Glomerular endothelial cell (primary cell): ENCODE measurements around the gene JADE2. TPM values are rescaled to one million over a fixed set of nuclear protein-coding genes. Genes with fewer than 3 reads are reported as not detected.
"Not testable (repeated sequence)": the region's sequence is repeated elsewhere in the genome, so short reads cannot be mapped to it uniquely, and the experiment has no call there.

ENCODE experiments used
- DNase-seq: peaks from one replicate; pipeline ENCODE4 v3.0.0-alpha.2; 2011; ENCODE audit warnings: low read depth, low spot score; ENCODE audit errors: extremely low read depth
- total RNA-seq: library from RNA; depleted of rRNA; stranded (reverse); fragments of >200 nt; gene quantifications from 2 replicates; pipeline ENCODE4 v1.2.3, GENCODE V29; 2015

The JADE2 gene
- total RNA-seq, 1 donor from 2014 or later = 24.7 TPM

DNA sequence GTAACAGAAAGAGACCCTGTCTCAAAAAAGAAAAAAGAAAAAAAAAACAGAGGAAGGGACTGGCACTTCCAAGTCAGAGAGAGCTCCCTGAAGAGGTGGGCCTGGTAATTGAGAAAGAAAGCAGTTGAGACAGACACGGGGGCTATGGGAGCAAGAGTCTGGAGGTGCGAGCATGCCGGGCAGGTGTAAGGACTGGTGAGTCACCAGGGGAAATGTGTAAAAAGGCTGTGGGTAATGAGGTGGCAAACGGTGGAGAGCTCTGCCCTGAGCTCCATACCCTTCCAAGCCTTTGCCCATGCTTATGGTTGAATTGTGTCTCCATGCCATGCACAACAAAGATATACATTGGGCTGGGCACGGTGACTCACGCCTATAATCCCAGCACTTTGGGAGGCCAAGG lies 18.0 kb upstream of the JADE2 start:
- DNase-seq = no peak

DNA sequence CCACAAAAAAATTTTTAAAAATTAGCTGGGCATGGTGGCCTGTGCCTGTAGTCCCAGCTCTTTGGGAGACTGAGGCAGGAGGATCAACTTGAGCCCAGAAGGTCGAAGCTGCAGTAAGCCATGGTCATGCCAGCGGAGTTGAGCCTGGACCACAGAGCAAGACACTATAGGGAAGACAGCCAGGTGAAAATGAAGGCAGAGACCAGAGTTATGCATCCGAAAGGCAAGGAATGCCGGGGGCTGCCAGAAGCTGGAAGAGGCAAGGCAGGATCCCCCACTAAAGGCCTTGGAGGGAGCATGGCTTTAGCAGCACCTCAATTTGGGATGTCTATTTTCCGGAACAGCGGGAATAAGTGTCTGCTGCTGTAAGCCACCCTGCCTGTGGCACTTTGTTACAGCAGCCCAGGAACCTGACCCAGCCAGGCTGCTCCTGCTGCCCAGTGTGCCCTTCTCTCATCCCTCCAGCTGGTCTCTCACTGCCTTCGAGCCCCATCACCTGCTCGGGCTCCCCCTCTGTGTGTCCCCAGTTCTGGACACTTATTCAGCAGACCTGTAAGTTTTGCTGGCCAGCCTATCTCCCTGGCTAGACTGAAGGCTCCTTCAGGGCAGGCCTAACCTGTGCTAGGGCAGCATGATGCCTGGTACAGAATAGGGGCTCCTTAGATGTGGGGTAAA lies 16.8 kb upstream of the JADE2 start:
- DNase-seq = no peak

DNA sequence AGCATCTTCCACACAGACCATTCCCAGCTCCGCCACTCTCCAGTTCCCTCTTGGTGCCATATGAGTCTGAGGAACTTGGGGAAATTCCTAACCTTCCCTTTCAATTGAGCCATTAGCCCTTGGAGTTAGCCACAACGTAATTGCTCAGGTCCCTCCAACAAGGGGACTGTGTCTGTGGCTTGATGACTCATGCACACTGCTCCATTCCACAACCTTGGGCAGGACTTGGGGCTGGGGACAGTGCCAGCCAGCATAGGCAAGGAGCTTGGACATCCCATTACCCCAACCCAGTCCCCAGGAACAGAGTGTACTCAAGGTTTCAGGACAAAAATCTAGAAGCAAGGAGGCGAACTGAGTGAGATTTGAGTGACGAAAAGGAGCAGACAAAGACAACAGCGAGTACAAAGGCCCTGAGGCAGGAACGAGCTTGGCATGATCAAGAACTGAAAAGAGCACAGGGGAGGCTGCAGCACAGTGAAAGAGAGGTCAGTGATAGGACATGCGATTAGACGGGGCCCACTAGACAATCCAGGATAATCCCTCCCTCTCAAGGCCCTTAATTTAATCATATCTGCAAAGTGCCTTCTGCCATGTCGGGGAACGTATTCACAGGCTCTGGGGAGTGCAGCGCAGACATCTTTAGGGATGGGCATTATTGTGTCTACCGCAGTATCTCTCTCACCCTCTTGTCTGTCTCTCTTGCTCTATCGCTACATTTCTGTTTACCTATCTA lies 16.0 kb upstream of the JADE2 start:
- DNase-seq = no peak

DNA sequence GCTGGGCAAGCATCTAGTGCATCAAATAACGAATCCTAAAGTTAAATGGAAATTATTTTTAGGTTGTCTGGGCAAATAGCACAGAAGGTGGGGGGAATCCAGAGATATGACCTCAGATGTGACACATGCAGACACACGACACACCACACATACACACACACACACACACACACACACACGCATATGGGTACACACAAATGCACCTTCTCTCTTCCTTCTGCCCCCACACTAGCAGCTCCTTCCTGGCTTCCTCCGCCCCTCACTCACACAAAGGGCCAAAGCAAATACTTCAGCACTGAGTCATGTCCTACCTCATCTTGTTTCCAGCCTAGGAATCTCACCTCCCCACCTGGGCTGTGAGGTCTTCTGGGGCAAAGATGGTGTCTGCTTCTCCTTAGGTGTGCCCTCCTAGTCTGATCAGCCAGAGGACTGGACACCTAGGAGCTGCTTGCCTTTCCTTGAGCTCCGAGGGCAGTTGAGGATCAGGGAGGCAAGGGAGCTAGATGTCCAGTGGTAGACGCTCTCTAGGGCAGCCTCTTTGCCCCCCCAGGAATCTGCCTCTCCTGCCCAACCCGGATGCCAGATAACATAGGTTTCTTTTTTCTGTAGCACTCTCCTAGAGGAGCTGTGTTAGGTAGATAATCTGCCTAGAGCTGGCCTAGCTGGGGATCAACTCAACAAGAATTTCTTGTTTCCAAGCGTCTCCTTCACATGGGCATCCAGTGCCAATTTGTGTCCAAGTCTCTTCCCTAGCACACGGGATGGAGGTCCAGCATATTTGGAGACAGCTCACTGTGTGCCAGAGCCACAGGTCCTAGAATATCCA lies 14.3 kb upstream of the JADE2 start:
- DNase-seq = no peak

DNA sequence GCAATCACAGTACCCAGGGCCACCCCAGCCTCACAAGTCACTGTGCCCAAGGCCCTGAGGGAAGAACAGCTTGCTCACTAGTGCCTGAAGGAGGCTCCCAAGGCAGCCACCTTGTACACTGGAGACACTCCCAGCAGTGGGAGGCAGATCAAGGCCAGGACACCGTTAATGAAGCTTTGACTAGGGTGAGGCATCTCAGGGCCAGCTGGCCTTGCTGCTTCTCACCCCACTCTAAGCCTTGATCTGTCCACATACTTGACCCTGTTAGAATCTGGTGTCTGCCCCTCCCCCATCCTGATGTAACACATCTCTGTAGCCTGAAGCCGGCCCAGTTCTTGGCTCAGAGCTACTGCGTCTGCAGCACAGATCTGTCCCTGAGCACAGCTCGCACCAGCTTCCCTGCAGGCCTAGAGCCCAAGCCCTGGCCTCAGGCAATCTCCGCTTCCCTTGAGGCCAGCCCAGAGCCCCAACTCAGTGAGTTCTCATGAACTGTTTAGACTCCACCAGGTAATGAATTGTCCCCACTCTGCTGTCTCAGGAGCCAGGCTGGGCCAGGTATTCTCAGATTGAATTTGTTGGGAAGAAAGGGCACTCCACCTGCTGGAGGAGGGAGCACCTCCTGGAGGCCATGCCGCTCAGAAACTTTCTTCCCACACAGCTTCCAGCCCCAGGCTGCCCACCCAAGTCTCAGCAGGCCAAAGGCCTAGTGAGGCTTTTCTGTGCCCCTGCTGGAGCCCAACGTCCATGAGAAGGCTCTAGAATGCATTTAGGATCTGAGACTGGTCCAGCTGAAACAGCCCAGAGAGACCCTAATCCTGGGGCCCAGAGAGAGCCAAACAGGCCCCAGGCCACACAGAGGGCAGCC lies 13.4 kb upstream of the JADE2 start:
- DNase-seq = no peak

DNA sequence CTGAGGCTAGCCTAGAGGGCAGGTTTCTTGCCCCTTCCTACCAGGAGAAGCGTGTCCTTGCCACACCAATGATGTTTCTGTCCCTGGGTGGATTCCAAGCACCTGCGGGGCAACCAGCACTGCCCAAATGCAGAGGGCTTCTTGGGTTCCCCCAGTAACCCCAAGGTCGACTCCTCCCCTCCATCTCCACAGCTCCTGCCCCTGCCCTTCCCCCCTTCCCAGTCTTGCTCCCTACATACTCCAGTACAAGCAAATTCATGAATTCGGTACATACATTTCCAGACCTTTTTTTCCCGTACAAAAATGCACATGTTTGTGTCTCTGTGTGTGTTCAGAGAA lies 12.8 kb upstream of the JADE2 start:
- DNase-seq = no peak

DNA sequence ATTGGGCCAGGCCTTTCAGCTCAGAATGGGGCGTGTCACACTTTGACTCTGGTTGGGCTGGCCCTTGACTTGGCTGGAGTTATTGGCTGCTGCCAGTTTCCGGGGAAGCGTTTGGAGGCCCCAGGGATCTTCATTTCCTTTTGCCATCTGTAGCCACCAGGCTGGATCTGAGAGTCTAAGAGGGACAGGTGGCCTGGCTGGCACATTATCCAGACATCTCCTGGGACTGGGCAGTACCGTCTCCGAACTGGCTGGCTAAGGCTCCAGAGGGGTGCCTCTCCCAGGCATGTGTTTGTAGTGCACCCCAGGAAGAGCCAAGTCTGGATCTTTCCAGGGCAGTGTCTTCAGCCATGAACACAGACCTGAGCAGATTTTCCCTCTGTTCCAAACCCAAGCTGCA lies 9.7 kb upstream of the JADE2 start:
- no peak for DNase-seq

DNA sequence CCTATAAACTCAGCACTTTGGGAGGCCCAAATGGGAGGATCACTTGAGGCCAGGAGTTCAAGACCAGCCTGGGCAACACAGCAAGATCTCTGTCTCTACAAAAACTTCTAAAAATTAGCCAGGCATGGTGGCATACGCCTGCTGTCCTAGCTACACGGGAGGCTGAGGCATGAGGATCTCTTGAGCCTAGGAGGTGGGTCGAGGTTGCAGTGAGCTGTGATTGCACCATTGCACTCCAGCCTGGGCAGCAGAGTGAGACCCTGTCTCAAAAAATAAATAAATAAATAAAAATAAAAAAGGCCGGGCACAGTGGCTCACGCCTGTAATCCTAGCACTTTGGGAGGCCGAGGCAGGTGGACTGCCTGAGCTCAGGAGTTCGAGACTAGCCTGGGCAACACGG lies 8.5 kb upstream of the JADE2 start:
- not testable (repeated sequence) for DNase-seq

DNA sequence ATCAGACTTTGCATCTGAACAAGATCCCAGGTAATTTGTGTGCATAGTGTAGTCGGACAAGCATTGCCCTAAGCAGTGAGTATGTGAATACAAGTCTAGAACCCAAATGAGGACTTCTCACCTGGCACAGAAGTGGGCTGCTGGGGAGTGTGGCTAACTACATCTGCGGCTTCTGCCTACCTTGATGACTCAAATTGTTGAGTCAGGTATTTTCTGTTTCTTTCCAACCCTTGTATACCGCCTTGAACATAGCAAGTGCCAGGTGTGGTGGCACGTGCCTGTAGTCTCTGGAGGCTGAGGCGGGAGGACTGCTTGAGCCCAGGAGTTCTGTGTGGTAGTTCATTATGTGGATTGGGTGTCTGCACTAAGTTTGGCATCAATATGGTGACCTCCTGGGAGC lies 7.9 kb upstream of the JADE2 start:
- DNase-seq = no peak

DNA sequence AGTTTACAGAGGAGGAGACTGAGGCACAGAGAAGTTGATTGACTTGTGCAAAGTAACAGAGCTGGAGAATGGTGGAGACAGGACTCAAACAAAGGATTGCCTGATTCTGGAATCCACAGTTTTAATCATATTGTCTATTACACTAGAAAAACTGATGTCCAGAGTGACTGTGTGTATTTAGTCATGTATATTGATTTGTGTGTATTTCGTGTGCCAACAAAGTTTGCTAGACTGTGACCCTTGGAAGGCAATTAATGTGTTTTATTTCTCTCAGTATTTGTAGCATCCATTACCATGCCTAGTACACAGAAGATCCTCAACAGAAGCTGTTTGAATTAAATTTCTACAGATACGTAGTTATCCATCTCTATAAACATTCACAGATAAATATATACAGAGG lies 5.5 kb upstream of the JADE2 start:
- no peak for DNase-seq

DNA sequence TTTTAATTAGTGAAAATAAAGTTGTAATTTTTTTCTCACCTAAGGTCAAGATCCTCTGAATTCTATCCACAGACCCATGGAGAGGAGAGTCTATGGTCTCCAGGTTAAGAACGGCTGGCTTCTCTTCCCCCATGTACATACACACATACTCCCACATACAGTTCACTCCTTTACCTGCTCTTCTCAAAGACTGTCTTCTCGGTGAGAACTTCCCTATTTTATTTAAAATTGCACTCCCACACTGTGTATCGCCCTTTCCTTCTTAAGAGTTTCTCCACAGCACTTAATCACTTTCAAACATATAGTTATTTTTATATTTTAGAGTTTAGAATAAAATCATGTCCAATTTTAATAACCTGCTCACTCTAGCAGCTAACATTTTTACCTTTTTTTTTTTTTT lies 3.6 kb upstream of the JADE2 start:
- no peak for DNase-seq

DNA sequence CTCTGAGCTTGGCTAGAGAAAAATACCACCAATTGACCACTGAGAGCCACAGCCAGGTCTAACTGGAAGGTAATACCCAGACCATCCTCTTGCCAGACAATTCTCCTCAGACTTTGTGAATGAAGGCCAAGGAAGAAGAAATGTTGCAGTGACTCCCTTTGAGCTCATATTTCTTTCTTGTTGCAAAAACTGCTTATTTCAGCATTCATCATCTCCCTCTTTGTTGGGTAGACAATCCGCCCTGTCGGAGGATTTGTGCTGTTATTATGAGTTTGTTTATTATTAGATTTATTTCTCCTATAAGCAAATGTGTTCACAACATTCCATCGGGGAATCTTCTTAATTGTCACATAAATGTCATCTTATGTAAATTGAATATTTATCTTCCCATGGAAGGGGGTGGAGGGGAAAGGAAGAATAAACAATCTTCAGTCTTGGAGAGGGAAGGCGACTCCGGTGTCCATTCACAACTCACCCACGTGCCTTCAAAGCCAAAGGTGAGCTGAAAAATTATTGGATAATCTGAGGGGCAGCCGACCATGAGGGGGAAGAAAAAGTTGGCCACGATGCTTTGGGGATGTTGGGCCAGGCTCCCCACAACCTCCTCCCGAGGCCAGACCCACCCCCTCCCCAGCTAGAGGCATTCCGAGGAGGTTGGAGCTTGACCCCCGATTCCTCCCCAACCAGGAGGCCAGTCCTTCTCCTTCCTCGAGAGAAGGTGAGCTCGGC lies 1.8 kb upstream of the JADE2 start:
- no peak for DNase-seq

DNA sequence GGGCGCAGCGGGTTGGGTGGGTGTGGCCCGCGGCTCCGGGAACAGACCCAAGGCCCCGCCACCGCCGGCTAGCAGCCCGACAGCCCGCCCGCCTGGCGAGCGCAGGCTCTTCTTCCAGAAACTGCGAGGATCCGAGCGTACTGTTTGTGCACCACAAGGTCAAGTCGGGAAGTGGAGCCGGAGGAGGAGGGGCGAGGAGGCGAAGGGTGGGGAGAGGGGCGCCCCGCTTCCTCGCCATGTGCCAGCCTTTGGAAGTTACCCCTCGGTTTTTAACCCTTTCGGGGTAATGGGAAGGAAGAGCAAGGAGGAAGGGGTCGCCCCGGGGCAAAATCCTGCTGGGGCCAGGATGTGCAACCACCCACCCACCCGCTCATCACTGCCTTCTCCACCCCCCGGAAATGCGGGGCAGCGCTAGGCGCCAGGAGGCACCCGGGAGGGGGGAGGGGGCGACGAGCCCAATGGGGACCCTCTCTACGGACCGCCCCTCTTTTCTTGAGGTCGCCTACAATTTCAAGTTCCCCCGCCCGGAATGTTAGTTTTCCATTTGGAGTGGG lies 1.1 kb upstream of the JADE2 start:
- no peak for DNase-seq

DNA sequence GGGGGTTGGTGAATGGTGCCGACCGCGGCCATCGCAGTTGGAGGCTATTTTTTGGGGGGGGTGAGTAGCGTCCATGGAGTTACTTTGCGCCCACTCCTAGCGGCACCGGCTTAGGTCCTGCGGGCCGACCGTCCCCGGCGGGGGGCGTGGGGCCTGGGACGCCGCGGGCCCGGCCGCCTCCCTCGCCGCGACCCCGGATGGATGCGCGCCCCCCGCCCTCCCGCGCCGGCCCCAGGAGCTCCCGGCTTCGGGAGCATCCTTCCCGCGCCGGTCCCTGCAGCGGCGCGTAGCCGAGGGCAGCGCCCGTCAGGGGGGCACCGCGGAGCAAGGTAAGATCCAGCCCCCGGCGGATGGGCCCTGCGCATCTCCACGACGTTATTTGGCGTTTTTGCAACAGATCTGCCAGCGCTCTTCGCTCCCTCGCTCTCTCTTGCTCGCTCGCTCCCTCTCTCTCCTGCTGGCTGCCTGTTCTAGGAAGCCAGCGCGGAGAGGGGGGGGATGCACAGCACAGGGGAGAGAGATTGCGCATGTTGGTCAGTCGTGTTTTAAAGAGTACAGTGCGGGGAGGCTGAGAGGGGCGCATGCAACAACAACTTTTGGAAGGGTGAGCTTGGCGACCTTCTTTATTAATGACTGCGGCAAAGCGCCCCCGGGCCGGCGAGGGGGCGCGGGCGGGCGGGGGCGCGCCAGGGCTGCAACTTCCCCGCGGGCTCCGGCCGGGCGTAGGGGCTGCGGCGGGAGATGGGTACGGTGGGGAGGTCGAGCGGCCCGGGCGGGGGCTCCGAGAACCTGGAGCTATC lies 413 bp downstream of the JADE2 start:
- DNase-seq = no peak

DNA sequence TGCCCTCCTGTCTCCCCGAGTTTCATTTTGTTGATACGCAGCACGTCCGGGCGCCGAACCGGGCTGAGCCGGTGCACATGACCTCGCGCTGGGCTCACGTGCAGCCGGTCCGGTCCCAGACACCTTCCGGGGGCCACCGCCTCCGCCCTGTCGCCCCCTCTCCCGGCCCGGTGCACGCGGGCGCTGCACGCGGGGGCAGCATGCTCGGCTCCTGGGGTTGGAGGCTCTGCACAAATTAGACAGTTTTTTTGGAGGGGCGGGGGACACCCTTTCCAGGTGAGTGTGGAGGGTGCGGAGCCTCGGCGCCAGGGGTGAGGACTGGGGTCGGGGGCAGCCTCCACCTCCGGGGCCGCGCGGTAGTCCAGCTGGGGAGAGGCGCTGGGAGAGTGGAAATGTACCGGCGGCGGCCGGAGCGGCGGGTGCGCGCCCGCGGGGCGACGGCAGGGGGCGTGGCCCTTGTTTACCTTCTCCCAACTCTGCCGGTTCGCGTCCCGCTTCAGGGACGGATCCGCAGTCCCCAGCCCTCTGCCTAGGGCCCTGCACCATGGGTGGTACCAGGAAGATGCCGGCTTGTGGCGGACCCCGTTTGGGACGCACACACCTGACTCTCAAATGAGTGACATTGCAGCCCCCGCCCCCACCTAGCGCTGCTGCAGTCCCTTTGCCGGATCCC lies 1.1 kb downstream of the JADE2 start:
- no peak for DNase-seq

DNA sequence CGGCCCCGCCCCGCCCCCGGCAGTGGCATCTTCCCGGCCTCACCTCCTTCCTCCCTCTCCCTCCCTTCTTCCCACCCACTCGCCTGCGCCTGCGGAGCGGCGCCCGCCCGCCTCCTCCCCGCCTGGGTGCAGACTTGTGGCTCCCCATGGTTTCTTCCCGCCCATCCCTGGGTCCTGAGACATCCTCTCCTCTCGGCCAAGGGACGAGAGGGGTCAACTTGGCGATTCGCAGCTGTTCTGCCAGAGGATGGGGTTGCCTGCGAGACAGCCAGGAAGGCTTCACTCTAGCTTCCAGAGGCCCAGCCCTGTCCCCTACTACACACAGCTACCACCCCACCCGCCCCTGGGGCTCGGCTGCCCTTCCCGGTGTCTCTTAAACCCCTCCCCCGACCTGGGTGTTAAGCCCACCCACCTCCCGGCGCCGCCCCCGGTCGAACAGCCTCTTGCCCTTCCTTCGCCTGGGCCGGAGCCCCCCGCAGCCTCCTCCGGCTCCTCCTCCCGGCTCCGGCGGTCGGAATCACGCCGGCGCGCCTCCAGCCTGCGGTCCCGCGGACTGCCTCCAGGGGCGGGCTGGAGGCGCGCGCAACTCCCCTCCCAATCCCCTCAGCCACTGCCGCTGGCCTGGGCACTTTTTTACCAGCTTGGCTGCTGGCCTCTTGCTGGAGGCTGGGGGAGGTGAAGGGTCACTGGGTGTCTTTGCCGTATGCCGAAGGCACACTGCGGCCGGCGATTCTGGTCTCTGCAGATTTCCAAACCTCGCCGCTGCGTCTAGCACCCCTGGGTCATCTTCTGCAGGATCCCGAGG lies 1.9 kb downstream of the JADE2 start:
- no peak for DNase-seq

DNA sequence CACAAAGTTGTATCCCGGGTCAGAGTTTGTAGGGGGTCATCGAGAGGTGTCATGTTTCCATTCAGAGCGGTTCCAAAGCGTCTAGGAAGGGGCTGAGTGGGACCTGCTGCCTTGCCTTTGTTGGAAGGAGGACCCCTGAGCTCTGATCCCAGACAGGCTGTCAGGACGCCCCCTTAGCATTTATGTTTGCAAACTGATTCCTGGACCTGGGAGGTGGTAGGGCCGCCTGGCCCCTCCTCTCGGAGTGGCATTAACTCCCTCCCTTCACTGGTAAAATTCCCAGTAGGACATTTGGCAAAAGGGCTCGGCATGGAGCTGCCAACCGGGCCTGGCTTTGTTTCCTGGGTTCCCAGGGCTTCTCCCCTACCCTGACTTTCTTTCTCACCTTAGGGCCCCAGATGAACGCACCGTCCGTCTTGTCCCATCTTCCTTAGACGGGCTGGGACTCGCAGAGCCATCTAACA lies 2.5 kb downstream of the JADE2 start:
- DNase-seq = no peak

DNA sequence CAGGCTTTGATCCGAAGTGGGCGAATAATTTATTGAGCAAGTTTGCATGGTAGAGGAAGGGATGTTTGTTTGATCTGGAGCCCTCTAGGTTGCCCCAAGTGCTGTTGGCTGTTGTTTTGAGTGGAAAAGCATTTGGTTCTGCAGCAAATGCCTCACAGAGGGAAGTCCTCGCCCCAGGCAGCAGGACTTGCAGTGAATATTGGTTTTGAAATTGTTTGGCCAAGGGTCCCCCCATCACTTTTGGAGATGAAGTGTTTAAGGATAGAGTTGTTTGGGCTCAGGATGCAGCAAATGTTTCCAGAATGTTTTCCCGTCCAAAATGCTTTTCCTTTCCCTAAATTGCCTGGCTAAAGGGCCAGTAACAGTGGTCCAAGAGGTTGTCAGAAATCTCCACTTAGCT lies 3.1 kb downstream of the JADE2 start:
- no peak for DNase-seq
